GM23248 (cell line): Measurements from ENCODE around the gene PTPN21.

ENCODE experiments used
- EZH2 ChIP-seq: fragments of 200-600 bp; sonication (generic); IDR thresholded peaks from 2 replicates; pipeline ENCODE4 v1.6.1; 2018; ENCODE audit warnings: antibody characterized with exemption, mild to moderate bottlenecking; ENCODE audit not compliant: insufficient read depth, poor library complexity, severe bottlenecking
- EZH2phosphoT487 ChIP-seq: fragments of 200-600 bp; sonication (generic); IDR thresholded peaks from 2 replicates; pipeline ENCODE4 v1.6.1; 2018; ENCODE audit warnings: antibody characterized with exemption, moderate library complexity, mild to moderate bottlenecking, low read depth; ENCODE audit not compliant: insufficient read depth

DNA sequence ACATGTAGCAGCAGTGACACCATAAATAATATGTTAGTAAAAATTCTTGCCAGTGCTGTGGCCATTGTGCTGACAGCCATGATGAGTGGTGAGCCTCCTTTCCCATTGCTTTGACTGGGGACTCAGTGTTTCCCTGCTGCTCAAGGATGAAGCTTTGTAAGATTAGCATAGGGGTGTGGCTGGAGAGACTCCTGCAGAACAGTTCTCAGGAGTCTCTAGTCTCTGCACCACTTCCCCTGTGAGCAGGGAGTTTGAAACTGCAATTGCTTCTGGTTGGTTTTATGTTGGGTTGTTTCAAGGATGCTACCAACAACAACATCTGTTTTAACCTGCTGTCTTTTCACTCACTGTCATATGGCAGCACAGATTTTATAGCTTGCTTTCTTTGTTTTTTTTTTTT, 49.4 kb upstream of the PTPN21 start:
- TF ChIP-seq EZH2phosphoT487 (no peak), EZH2 (no peak)
